HepG2 (cell line): ENCODE data around the gene GDF7. TPM values are rescaled to one million over a fixed set of nuclear protein-coding genes. Genes with fewer than 3 reads are reported as not detected.
A peak's percentile ranks its signal among the peaks of the same experiment; 100 is the strongest.

Experiments used
- ATAD3A ChIP-seq: sonication (generic); formaldehyde crosslinking; IDR thresholded peaks from 2 replicates; pipeline ENCODE4 v1.4.0; 2020; ENCODE audit warnings: missing genetic modification reagents
- CBX5 ChIP-seq: sonication (generic); formaldehyde crosslinking; IDR thresholded peaks from 2 replicates; pipeline ENCODE4 v1.4.0; 2020; ENCODE audit warnings: missing genetic modification reagents, borderline replicate concordance
- ELF3 ChIP-seq: IDR thresholded peaks from 2 replicates; pipeline ENCODE4 v1.6.1; 2016; ENCODE audit warnings: missing genetic modification reagents, missing compliant biosample characterization
- HCFC1 ChIP-seq: fragments of 150-350 bp; IDR thresholded peaks from 2 replicates; pipeline ENCODE4 v1.6.1; 2014; ENCODE audit warnings: low read depth, low read length
- HOXA9 ChIP-seq: sonication (generic); formaldehyde crosslinking; IDR thresholded peaks from 2 replicates; pipeline ENCODE4 v1.8.1; 2022; ENCODE audit warnings: missing genetic modification reagents, mild to moderate bottlenecking, moderate library complexity, borderline replicate concordance
- MAF1 ChIP-seq: sonication (generic); formaldehyde crosslinking; IDR thresholded peaks from 2 replicates; pipeline ENCODE4 v1.5.0; 2020; ENCODE audit warnings: missing genetic modification reagents, borderline replicate concordance
- RFX3 ChIP-seq: IDR thresholded peaks from 2 replicates; pipeline ENCODE4 v1.6.1; 2016; ENCODE audit warnings: missing biosample characterization, missing genetic modification reagents
- TBX3 ChIP-seq: fragments of 450-650 bp; IDR thresholded peaks from 2 replicates; pipeline ENCODE4 v1.6.1; 2017; ENCODE audit warnings: antibody characterized with exemption, mild to moderate bottlenecking, inconsistent platforms, borderline replicate concordance
- ZKSCAN1 ChIP-seq: fragments of 150-350 bp; IDR thresholded peaks from 2 replicates; pipeline ENCODE4 v1.6.1; 2014; ENCODE audit warnings: low read length
- ZNF772 ChIP-seq: sonication (generic); formaldehyde crosslinking; IDR thresholded peaks from 2 replicates; pipeline ENCODE4 v1.5.0; 2020; ENCODE audit warnings: mild to moderate bottlenecking, missing genetic modification reagents
- polyA plus RNA-seq, 8 experiments: library from polyadenylated mRNA; depleted of rRNA in 3 of 8; stranded (reverse) in 7 of 8; unstranded in 1 of 8; fragments of >200 nt; fragmentation: Illumina TruSeq in 4 of 8; extraction: Trizol in 4 of 8; gene quantifications; 2 replicates each; pipeline versions ENCODE4 v1.2.1 to v1.2.3, GENCODE V29; 2011 to 2016; ENCODE audit warnings: low read depth in 4 of 8, missing spikeins in 1 of 8, mixed read lengths in 1 of 8; ENCODE audit not compliant: insufficient read depth in 1 of 8
- total RNA-seq, 5 experiments: library from RNA; depleted of rRNA; stranded (reverse); fragments of >200 nt; fragmentation: Illumina TruSeq; extraction: Trizol; gene quantifications; 2 replicates each; pipeline ENCODE4 v1.2.3, GENCODE V29; 2016; ENCODE audit warnings: low read depth in 1 of 5
- TF ChIP-seq, protein P1 (sequence below): IDR thresholded peaks from 2 replicates; pipeline ENCODE4 v1.6.1; 2016; ENCODE audit warnings: missing genetic modification reagents, missing compliant biosample characterization
- TF ChIP-seq, protein P2 (sequence below): IDR thresholded peaks from 2 replicates; pipeline ENCODE4 v1.6.1; 2016
- TF ChIP-seq, protein P3 (sequence below): sonication (generic); formaldehyde crosslinking; IDR thresholded peaks from 2 replicates; pipeline ENCODE4 v1.5.0; 2020; ENCODE audit warnings: mild to moderate bottlenecking, missing genetic modification reagents
- TF ChIP-seq, protein P4 (sequence below): sonication (generic); formaldehyde crosslinking; IDR thresholded peaks from 2 replicates; pipeline ENCODE4 v1.4.0; 2020; ENCODE audit warnings: low read depth, mild to moderate bottlenecking, missing genetic modification reagents
- TF ChIP-seq, protein P5 (sequence below): sonication (generic); formaldehyde crosslinking; IDR thresholded peaks from 2 replicates; pipeline ENCODE4 v1.8.1; 2023; ENCODE audit warnings: mild to moderate bottlenecking, missing genetic modification reagents

GDF7 gene
- total and polyA plus RNA-seq, 2 of the 13 experiments (the other 11 are each of a cell fraction or from before 2014, with no cell fraction given): 1.6 to 15.0 TPM

DNA sequence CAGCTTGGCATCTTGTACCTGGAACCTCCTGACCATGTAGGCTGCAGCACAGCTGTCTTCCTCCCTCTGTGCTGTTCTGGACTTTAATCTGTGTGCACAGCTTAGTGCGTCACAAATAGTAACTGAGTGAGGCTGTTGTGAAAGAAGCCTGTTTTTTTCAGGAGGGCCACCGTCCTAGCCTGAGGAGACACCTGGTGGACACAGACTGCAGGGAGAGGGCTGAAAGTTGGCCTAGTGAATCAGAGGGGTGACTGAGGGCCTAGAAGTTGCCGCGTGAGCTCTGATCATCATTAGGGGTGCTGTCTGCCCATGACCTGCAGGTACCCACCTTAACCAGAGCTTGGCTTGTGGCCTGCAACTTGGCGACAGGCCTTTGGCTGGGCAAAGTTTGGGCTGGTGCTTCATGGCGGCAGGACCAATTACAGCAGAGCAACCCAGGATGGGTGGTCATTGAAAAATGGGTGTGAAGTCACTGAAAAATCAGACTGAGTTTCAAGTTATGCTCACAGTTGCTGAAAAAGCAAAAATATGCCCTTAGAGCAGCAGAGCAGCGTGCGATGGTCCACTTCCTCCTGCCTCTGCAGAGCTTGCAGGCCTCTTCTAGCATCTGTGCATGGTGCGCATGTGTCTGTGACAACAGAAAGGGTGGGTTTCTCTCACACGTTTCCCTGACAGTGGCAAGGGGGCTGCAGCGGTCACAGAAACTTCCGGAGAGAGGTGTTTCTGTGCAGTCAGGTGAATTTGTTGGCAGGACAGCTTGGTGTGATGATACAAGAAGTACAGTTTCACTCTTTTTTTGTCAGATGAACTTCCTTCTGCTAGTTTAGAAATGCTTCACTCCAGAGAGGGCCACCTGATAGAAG is 9.6 kb downstream of the GDF7 start (continued):
- TF ChIP-seq, protein P1, sequence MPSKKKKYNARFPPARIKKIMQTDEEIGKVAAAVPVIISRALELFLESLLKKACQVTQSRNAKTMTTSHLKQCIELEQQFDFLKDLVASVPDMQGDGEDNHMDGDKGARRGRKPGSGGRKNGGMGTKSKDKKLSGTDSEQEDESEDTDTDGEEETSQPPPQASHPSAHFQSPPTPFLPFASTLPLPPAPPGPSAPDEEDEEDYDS (CRISPR knock-in tag): peak; percentile 75
- TF ChIP-seq, protein P2, sequence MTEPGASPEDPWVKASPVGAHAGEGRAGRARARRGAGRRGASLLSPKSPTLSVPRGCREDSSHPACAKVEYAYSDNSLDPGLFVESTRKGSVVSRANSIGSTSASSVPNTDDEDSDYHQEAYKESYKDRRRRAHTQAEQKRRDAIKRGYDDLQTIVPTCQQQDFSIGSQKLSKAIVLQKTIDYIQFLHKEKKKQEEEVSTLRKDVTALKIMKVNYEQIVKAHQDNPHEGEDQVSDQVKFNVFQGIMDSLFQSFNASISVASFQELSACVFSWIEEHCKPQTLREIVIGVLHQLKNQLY (CRISPR knock-in tag): 0 out of 2 replicates have a peak, but pooled peaks have one; percentile 38
- TF ChIP-seq ELF3 (CRISPR knock-in tag): peak; percentile 95
- TF ChIP-seq MAF1 (CRISPR knock-in tag): peak; percentile 85; the same call in 1 of the 2 replicates
- 0 out of 2 replicates have a peak, but pooled peaks have one; percentile 17 for TF ChIP-seq RFX3 (CRISPR knock-in tag)
- TF ChIP-seq ZKSCAN1: no peak
- peak; percentile 81 for TF ChIP-seq CBX5 (CRISPR knock-in tag)
- TF ChIP-seq, protein P3, sequence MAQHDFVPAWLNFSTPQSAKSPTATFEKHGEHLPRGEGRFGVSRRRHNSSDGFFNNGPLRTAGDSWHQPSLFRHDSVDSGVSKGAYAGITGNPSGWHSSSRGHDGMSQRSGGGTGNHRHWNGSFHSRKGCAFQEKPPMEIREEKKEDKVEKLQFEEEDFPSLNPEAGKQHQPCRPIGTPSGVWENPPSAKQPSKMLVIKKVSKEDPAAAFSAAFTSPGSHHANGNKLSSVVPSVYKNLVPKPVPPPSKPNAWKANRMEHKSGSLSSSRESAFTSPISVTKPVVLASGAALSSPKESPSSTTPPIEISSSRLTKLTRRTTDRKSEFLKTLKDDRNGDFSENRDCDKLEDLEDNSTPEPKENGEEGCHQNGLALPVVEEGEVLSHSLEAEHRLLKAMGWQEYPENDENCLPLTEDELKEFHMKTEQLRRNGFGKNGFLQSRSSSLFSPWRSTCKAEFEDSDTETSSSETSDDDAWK (CRISPR knock-in tag): no peak
- TF ChIP-seq, protein P4, sequence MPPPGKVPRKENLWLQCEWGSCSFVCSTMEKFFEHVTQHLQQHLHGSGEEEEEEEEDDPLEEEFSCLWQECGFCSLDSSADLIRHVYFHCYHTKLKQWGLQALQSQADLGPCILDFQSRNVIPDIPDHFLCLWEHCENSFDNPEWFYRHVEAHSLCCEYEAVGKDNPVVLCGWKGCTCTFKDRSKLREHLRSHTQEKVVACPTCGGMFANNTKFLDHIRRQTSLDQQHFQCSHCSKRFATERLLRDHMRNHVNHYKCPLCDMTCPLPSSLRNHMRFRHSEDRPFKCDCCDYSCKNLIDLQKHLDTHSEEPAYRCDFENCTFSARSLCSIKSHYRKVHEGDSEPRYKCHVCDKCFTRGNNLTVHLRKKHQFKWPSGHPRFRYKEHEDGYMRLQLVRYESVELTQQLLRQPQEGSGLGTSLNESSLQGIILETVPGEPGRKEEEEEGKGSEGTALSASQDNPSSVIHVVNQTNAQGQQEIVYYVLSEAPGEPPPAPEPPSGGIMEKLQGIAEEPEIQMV (CRISPR knock-in tag): no peak
- TF ChIP-seq, protein P5, sequence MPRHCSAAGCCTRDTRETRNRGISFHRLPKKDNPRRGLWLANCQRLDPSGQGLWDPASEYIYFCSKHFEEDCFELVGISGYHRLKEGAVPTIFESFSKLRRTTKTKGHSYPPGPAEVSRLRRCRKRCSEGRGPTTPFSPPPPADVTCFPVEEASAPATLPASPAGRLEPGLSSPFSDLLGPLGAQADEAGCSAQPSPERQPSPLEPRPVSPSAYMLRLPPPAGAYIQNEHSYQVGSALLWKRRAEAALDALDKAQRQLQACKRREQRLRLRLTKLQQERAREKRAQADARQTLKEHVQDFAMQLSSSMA (CRISPR knock-in tag): peak; percentile 74; the same call in 1 of the 2 replicates
- peak; percentile 86 for TF ChIP-seq ZNF772 (CRISPR knock-in tag)
- no peak for TF ChIP-seq ATAD3A (CRISPR knock-in tag)
- TF ChIP-seq TBX3: peak; percentile 40; the same call in 1 of the 2 replicates
- no peak for TF ChIP-seq HOXA9
- no peak for TF ChIP-seq HCFC1
